Cortex of kidney (tissue), 1 donor: ENCODE data around the gene LPAR1.

Experiments used
- DNase-seq: peaks from one replicate; lab custom pipeline; 2025; lab: John Stamatoyannopoulos, UW

Gene LPAR1

GRCh38 chr9:110999379-110999778 is 38.9 kb downstream of the LPAR1 start:
- no peak for DNase-seq

GRCh38 chr9:110997847-110998246 is 40.4 kb downstream of the LPAR1 start:
- no peak for DNase-seq

- no peak for DNase-seq
These were observed 41.6 kb downstream of the LPAR1 start for GRCh38 chr9:110996436-110997220.

GRCh38 chr9:110995420-110996340 is 42.6 kb downstream of the LPAR1 start:
- DNase-seq, result no peak

- no peak for DNase-seq
These were observed 43.5 kb downstream of the LPAR1 start for GRCh38 chr9:110994771-110995241.

GRCh38 chr9:110990481-110990880 is 47.8 kb downstream of the LPAR1 start:
- DNase-seq, result no peak

GRCh38 chr9:110986529-110986928 is 51.7 kb downstream of the LPAR1 start:
- no peak for DNase-seq

GRCh38 chr9:110984890-110985437 is 53.3 kb downstream of the LPAR1 start:
- no peak for DNase-seq

GRCh38 chr9:110980261-110980660 is 58.0 kb downstream of the LPAR1 start:
- no peak for DNase-seq

- no peak for DNase-seq
These were observed 58.6 kb downstream of the LPAR1 start for GRCh38 chr9:110979636-110980035.

- DNase-seq, result no peak
These were observed 59.8 kb downstream of the LPAR1 start for GRCh38 chr9:110978516-110978915.

- no peak for DNase-seq
These were observed 61.0 kb downstream of the LPAR1 start for GRCh38 chr9:110977259-110977709.

- DNase-seq, result no peak
These were observed 62.3 kb downstream of the LPAR1 start for GRCh38 chr9:110975969-110976368.

- DNase-seq, result no peak
These were observed 63.0 kb downstream of the LPAR1 start for GRCh38 chr9:110975278-110975677.

- DNase-seq, result no peak
These were observed 66.6 kb downstream of the LPAR1 start for GRCh38 chr9:110971705-110972104.

GRCh38 chr9:110971234-110971633 is 67.0 kb downstream of the LPAR1 start:
- no peak for DNase-seq

GRCh38 chr9:110969971-110970386 is 68.3 kb downstream of the LPAR1 start:
- DNase-seq, result no peak

GRCh38 chr9:110968096-110968495 is 70.2 kb downstream of the LPAR1 start:
- no peak for DNase-seq

GRCh38 chr9:110967196-110967595 is 71.1 kb downstream of the LPAR1 start:
- DNase-seq, result no peak

GRCh38 chr9:110960288-110960687 is 78.0 kb downstream of the LPAR1 start:
- no peak for DNase-seq

GRCh38 chr9:110958847-110959246 is 79.4 kb downstream of the LPAR1 start:
- no peak for DNase-seq

GRCh38 chr9:110954822-110955291 is 83.4 kb downstream of the LPAR1 start:
- DNase-seq, result no peak

- no peak for DNase-seq
These were observed 85.8 kb downstream of the LPAR1 start for GRCh38 chr9:110952540-110952859.
